Effector memory CD8-positive, alpha-beta T cell (primary cell): ENCODE measurements around the gene BBS9.
A peak's percentile ranks its signal among the peaks of the same experiment; 100 is the strongest.

ENCODE experiments used
- ATAC-seq: fragments of 150-1000 bp; cut with Tn5 transposase; replicated peaks from 2 replicates; pipeline ENCODE4 v1.10.0; 2021; ENCODE audit warnings: mild to moderate bottlenecking, moderate library complexity
- DNase-seq, 3 experiments: peaks; one replicate each; pipeline ENCODE4 v3.0.0; 2021
- H3K27ac Mint-ChIP-seq, 2 donors: one replicate each; pipeline ENCODE4 v1.8.0; 2022; ENCODE audit warnings: mild to moderate bottlenecking in 2 of 2, mixed read lengths in 2 of 2, moderate library complexity in 2 of 2
- H3K27me3 Mint-ChIP-seq, 2 donors: one replicate each; pipeline ENCODE4 v1.8.0; 2022; ENCODE audit warnings: mixed read lengths in 2 of 2
- H3K36me3 Mint-ChIP-seq: one replicate; pipeline ENCODE4 v1.8.0; 2022; ENCODE audit warnings: mild to moderate bottlenecking, moderate library complexity, mixed read lengths; ENCODE audit not compliant: insufficient read depth
- H3K4me1 Mint-ChIP-seq, 2 donors: one replicate each; pipeline ENCODE4 v1.8.0; 2022; ENCODE audit warnings: low read depth in 2 of 2, mixed read lengths in 2 of 2
- H3K4me3 Mint-ChIP-seq, 2 donors: one replicate each; pipeline ENCODE4 v1.8.0; 2022; ENCODE audit warnings: mild to moderate bottlenecking in 2 of 2, mixed read lengths in 2 of 2, moderate library complexity in 2 of 2
- H3K9me3 Mint-ChIP-seq, 2 donors: one replicate each; pipeline ENCODE4 v1.8.0; 2022; ENCODE audit warnings: mixed read lengths in 2 of 2

Gene BBS9

GRCh38 chr7:33393770-33394169, 264.4 kb downstream of the BBS9 start:
- Mint-ChIP-seq H3K9me3 (no peaks in the 10 kb centered on the region), H3K27ac (no peak overlapping the region), H3K36me3 (peaks cover 9% of the 10 kb centered on the region), H3K4me1 (peaks cover 8 to 9% of the 10 kb centered on the region in 2 donors), H3K4me3 (no peak overlapping the region), H3K27me3 (no peaks in the 10 kb centered on the region)
- DNase-seq: no peak
- ATAC-seq: no peak

GRCh38 chr7:33395340-33395739, 266.0 kb downstream of the BBS9 start:
- Mint-ChIP-seq H3K27me3 (no peaks in the 10 kb centered on the region), H3K36me3 (peaks cover 5% of the 10 kb centered on the region), H3K4me3 (no peak overlapping the region), H3K4me1 (peaks cover 8 to 9% of the 10 kb centered on the region in 2 donors), H3K9me3 (no peaks in the 10 kb centered on the region), H3K27ac (no peak overlapping the region)
- DNase-seq (no peak), ATAC-seq (no peak)

GRCh38 chr7:33399528-33400213, 270.3 kb downstream of the BBS9 start:
- Mint-ChIP-seq H3K27ac (no peak overlapping the region), H3K4me3 (no peak overlapping the region)

GRCh38 chr7:33400214-33400538, 270.8 kb downstream of the BBS9 start:
- H3K27ac Mint-ChIP-seq: no peak overlapping the region
- H3K27me3 Mint-ChIP-seq: no peaks in the 10 kb centered on the region
- DNase-seq (no peak), ATAC-seq (no peak)
- H3K9me3 Mint-ChIP-seq: no peaks in the 10 kb centered on the region
- H3K4me1 Mint-ChIP-seq: peaks cover 0 to 1% of the 10 kb centered on the region in 2 donors
- no peak overlapping the region for H3K4me3 Mint-ChIP-seq
- peaks cover 5% of the 10 kb centered on the region for H3K36me3 Mint-ChIP-seq

More at GRCh38 chr7:33399528-33400213, 270.3 kb downstream of the BBS9 start:
- DNase-seq (no peak), ATAC-seq (no peak)
- Mint-ChIP-seq H3K36me3 (peaks cover 5% of the 10 kb centered on the region), H3K27me3 (no peaks in the 10 kb centered on the region), H3K9me3 (no peaks in the 10 kb centered on the region), H3K4me1 (peaks cover 0 to 1% of the 10 kb centered on the region in 2 donors)

- DNase-seq: no peak
- no peak for ATAC-seq
- Mint-ChIP-seq H3K4me1 (peaks cover 0 to 4% of the 10 kb centered on the region in 2 donors), H3K27me3 (no peaks in the 10 kb centered on the region), H3K36me3 (no peaks in the 10 kb centered on the region), H3K4me3 (no peak overlapping the region), H3K27ac (no peak overlapping the region), H3K9me3 (peaks cover 7 to 9% of the 10 kb centered on the region in 2 donors)
Measured at GRCh38 chr7:33410266-33410665, 280.9 kb downstream of the BBS9 start.

GRCh38 chr7:33411020-33411419, 281.7 kb downstream of the BBS9 start:
- Mint-ChIP-seq H3K9me3 (peaks cover 7 to 9% of the 10 kb centered on the region in 2 donors), H3K36me3 (no peaks in the 10 kb centered on the region), H3K4me1 (peaks cover 0 to 4% of the 10 kb centered on the region in 2 donors), H3K27me3 (no peaks in the 10 kb centered on the region), H3K4me3 (no peak overlapping the region), H3K27ac (no peak overlapping the region)
- DNase-seq (no peak), ATAC-seq (no peak)

- Mint-ChIP-seq H3K36me3 (no peaks in the 10 kb centered on the region), H3K27ac (no peak overlapping the region), H3K4me3 (no peak overlapping the region), H3K4me1 (peaks cover 0 to 4% of the 10 kb centered on the region in 2 donors), H3K27me3 (no peaks in the 10 kb centered on the region), H3K9me3 (peaks cover 5 to 9% of the 10 kb centered on the region in 2 donors)
- no peak for ATAC-seq
- no peak for DNase-seq
Measured at GRCh38 chr7:33412331-33412730, 283.0 kb downstream of the BBS9 start.

GRCh38 chr7:33418251-33418701, 288.9 kb downstream of the BBS9 start:
- Mint-ChIP-seq H3K36me3 (no peaks in the 10 kb centered on the region), H3K27me3 (no peaks in the 10 kb centered on the region), H3K27ac (no peak overlapping the region), H3K4me3 (no peak overlapping the region), H3K9me3 (no peaks in the 10 kb centered on the region), H3K4me1 (no peaks in the 10 kb centered on the region)
- DNase-seq (no peak), ATAC-seq (no peak)

- Mint-ChIP-seq H3K36me3 (no peaks in the 10 kb centered on the region), H3K4me3 (no peak overlapping the region), H3K9me3 (no peaks in the 10 kb centered on the region), H3K4me1 (no peaks in the 10 kb centered on the region), H3K27ac (no peak overlapping the region), H3K27me3 (no peaks in the 10 kb centered on the region)
- DNase-seq (no peak), ATAC-seq (no peak)
Measured at GRCh38 chr7:33420311-33420940, 291.1 kb downstream of the BBS9 start.

- H3K36me3 Mint-ChIP-seq: no peaks in the 10 kb centered on the region
Measured at GRCh38 chr7:33421429-33421828, 292.1 kb downstream of the BBS9 start.

GRCh38 chr7:33422141-33422540, 292.8 kb downstream of the BBS9 start:
- ATAC-seq (no peak), DNase-seq (no peak)
- no peak overlapping the region for H3K27ac Mint-ChIP-seq
- H3K4me1 Mint-ChIP-seq: no peaks in the 10 kb centered on the region
- no peaks in the 10 kb centered on the region for H3K9me3 Mint-ChIP-seq
- H3K27me3 Mint-ChIP-seq: no peaks in the 10 kb centered on the region
- H3K4me3 Mint-ChIP-seq: no peak overlapping the region
- no peaks in the 10 kb centered on the region for H3K36me3 Mint-ChIP-seq

More at GRCh38 chr7:33421429-33421828, 292.1 kb downstream of the BBS9 start:
- Mint-ChIP-seq H3K4me1 (no peaks in the 10 kb centered on the region), H3K27ac (no peak overlapping the region), H3K27me3 (no peaks in the 10 kb centered on the region), H3K4me3 (no peak overlapping the region), H3K9me3 (no peaks in the 10 kb centered on the region)
- ATAC-seq: no peak
- no peak for DNase-seq

GRCh38 chr7:33422825-33423645, 293.7 kb downstream of the BBS9 start:
- Mint-ChIP-seq H3K4me1 (no peaks in the 10 kb centered on the region), H3K36me3 (no peaks in the 10 kb centered on the region), H3K27me3 (no peaks in the 10 kb centered on the region), H3K4me3 (no peak overlapping the region), H3K27ac (peak overlapping the region in 1 of 2 donors; percentile 26), H3K9me3 (no peaks in the 10 kb centered on the region)
- DNase-seq (no peak), ATAC-seq (no peak)

GRCh38 chr7:33423646-33424020, 294.3 kb downstream of the BBS9 start:
- no peak overlapping the region for H3K4me3 Mint-ChIP-seq
- H3K36me3 Mint-ChIP-seq: no peaks in the 10 kb centered on the region
- H3K9me3 Mint-ChIP-seq: no peaks in the 10 kb centered on the region
- H3K27ac Mint-ChIP-seq: no peak overlapping the region
- DNase-seq (peak in 1 of 3 experiments; percentile 5), ATAC-seq (no peak)
- H3K4me1 Mint-ChIP-seq: no peaks in the 10 kb centered on the region
- no peaks in the 10 kb centered on the region for H3K27me3 Mint-ChIP-seq

GRCh38 chr7:33425395-33425794, 296.0 kb downstream of the BBS9 start:
- Mint-ChIP-seq H3K9me3 (no peaks in the 10 kb centered on the region), H3K4me3 (no peak overlapping the region), H3K36me3 (no peaks in the 10 kb centered on the region), H3K27me3 (no peaks in the 10 kb centered on the region), H3K4me1 (no peaks in the 10 kb centered on the region), H3K27ac (no peak overlapping the region)
- no peak for DNase-seq
- no peak for ATAC-seq
